ENCODE results near the gene HCN2.

Gene HCN2

GRCh38 chr19:589693-590395 lies at the start of gene HCN2:
Gene HCN2 (plus strand): TSS chr19:589881. CDS start chr19:589946, 65 bp downstream.
- no peak for DNase-seq

GRCh38 chr19:540867-541637 lies 48.6 kb upstream of the HCN2 start:
- DNase-seq, result no peak

DNA sequence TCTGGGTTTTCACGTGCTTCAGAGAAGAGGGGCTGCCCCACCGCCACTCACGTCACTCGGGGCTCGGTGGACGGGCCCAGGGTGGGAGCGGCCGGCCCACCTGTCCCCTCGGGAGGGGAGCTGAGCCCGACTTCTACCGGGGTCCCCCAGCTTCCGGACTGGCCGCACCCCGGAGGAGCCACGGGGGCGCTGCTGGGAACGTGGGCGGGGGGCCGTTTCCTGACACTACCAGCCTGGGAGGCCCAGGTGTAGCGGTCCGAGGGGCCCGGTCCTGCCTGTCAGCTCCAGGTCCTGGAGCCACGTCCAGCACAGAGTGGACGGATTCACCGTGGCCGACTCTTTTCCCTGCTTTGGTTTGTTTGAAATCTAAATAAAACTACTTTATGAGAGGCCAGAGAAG lies 48.0 kb upstream of the HCN2 start:
- no peak for DNase-seq

- no peak for DNase-seq
Measured at GRCh38 chr19:542173-542866, 47.4 kb upstream of the HCN2 start.

GRCh38 chr19:543910-544608 lies 45.6 kb upstream of the HCN2 start, which contains the start of gene GZMM:
Gene GZMM (plus strand): TSS chr19:544053. CDS start chr19:544072, 19 bp downstream.
- DNase-seq, result no peak

GRCh38 chr19:547117-547516 lies 42.6 kb upstream of the HCN2 start:
- DNase-seq, result no peak

DNA sequence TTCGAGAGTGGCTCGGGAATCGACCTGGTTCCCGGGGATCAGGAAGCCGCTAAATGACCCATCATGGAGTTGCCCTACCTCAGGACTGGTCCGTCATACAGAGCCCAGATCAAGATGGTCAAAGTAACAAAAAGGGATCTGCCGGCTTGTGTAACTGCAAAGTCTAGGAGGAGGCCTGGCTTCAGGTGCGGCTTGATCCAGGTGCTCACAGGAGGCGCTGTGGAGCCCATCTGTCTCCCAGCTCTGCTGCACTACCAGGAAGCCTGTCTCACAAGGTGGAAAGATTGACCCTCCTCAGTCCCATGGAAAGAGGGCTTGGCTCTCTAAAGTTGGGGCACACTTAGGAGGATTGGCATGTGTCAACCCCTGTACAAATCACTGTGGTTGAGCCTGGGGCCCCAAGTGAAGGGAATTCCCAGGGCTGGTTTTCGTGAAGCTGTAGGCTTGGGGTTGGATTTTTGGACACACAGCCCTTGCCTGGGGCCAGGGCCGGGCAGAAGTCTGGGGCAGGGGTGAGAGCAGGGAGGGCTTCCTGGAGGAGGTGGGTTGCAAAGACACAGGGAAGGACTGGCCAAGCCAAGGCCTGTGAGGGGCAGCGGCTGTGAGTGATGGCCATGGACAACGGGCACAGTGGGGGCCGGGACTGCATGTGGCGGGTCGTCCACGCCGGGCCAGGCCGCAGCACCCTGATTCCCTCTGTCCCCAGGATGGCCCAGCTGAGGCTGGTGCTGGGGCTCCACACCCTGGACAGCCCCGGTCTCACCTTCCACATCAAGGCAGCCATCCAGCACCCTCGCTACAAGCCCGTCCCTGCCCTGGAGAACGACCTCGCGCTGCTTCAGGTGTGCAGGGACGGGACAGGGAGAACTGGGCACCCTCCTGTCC lies 41.6 kb upstream of the HCN2 start:
- no peak for DNase-seq

GRCh38 chr19:548886-549830 lies 40.5 kb upstream of the HCN2 start:
- no peak for DNase-seq

GRCh38 chr19:554817-555216 lies 34.9 kb upstream of the HCN2 start:
- DNase-seq, result no peak

- no peak for DNase-seq
Measured at GRCh38 chr19:555474-555808, 34.2 kb upstream of the HCN2 start.

DNA sequence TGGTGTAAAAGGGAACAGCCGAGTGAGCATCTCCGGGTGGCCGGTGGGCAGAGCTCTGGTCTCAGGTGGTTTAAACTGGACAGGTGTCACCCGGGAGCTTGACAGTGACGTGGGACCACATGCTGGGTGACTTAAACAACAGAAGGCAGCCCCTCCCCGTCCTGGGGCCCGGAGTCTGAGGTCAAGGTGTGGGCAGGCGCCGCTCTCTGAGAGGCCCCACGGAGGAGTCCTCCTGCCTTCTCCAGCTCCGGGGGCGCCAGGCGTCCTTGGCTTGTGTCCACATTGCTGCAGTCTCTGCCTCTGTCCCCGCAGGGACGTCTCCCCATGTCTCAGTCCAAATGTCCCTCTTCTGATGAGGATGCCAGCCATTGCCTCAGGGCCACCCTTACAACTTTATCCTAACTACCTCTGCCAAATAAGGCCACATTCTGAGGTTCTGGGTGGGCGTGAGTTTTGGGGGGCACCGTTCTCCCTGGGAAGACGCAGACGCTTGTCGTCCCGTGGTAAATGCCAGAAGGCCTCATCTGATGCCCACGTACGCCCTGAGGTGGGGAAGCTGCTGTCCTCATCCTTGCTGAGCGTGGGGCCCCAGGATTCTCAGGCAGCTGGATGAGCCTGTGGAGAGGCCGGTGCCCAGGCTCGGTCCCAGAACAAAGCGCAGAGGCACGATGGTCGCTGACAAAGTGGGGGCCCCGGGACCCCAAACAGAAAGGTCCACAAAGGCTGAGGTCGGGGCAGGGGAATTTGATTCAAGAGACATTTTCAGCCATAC lies 32.9 kb upstream of the HCN2 start:
- no peak for DNase-seq

DNA sequence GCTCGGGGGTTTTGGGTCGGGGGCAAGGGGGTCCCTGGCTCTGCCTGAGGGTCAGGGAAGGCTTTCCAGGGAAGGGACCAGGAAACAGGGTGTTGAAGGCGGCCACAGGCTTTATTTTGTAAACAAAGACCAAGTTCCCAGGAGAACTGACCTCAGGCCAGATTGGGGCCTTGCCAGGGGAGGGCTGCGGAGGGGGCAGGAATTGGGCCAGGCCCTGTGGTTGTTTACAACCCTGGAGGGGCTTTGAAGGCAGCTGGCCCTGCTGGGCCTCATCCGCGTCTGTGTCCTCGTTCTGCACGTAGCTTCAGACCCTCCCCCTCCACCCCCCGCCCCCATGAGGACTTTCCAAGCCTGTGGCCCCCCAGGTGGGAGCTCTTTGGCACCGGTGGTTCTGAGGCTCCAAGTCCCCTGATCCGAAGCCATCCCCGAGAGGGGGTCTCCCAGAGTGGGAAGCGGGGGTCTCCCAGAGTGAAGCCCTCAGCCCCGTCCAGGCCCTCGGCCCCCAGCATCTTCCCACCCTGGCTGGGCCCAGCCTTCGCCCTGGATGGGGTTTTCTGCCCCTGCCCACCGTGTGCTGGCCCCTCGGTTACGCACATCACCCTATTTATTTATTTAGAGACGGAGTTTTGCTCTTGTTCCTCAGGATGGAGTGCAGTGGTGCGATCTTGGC lies 30.8 kb upstream of the HCN2 start:
- no peak for DNase-seq

DNA sequence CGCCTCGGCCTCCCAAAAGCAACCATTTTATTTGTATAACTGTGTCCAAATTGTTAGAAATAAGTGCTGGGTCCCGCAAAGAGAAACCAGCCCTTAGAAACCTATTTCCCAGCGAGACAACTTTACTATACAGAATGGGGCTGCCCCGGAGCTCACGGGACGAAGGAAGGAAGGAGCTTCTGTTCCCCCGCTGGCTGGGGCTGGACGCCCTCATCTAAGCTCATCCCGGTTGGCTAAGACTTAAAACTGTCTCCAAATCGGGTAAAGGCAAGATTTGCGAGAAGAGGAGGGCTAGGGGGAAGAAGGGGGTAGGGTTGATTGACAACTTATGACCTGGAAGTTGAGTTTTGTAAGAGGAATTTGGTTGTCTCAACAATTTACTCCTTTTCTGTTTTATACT lies 29.6 kb upstream of the HCN2 start:
- no peak for DNase-seq

DNA sequence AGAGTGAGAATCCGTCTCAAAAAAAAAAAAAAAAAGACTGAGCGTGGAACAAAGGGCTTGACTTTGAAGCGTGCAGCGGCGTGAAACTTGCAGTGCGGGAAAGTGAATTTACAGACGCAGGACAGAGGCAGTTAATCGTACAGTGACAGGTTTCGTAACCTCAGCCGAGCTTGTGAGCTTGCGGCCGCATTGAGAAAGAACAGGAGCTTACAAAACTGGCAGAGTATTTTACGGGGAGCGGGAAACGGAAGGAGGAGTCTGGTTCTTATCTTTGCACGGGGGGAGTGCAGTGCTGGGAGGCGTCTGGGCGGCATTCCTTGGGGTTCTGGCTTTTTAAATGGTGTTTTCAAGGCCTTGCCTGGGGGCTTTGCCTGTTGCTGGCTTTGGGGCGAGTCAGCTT lies 23.3 kb upstream of the HCN2 start:
- DNase-seq, result no peak

DNA sequence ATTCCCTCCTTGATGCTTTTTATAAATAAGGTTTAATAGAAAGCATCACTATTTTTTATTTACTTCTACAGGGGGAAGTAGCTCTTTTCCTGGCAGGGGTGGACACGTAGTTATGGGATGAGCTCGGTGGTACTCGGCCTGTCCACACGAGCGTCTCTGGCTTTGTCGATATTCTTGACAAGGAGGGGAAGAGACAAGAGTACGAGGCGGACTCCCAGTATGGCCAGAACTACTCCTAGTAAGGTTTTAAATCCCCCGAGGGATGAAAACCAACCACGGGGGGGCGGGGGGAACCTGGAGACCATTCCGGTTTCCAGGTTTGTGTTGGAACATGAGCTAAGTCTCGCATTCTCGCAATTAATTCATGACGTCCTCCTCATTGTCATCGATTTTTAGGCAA lies 22.8 kb upstream of the HCN2 start:
- DNase-seq, result no peak

DNA sequence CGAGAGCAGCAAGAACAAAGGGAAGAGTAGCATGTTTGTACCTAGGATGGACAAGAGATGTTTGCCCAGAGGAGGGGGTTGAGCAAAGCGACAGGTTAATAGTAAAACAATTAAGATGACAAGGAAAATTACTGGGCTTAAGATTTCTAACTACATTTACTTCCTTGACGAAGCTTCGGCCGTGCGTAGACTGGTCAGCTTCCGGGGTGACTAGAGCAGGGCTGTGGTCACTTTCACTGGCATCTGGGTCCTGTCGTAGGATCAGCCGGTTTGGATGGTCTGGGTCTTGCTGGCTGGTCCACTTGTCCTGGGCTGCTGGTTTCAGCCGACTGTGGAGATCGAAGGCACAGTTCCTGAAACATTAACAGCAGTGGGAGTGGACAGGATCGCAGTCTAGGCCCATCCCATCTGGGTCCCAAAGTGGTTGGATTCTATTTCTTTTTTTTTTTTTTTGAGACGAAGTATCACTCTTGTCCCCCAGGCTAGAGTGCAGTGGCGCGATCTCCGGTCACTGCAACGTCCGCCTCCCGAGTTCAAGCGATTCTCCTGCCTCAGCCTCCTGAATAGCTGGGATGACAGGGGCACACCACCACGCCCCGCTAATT lies 22.3 kb upstream of the HCN2 start:
- DNase-seq, result no peak

- DNase-seq, result no peak
Measured at GRCh38 chr19:570251-570686, 19.4 kb upstream of the HCN2 start.

DNA sequence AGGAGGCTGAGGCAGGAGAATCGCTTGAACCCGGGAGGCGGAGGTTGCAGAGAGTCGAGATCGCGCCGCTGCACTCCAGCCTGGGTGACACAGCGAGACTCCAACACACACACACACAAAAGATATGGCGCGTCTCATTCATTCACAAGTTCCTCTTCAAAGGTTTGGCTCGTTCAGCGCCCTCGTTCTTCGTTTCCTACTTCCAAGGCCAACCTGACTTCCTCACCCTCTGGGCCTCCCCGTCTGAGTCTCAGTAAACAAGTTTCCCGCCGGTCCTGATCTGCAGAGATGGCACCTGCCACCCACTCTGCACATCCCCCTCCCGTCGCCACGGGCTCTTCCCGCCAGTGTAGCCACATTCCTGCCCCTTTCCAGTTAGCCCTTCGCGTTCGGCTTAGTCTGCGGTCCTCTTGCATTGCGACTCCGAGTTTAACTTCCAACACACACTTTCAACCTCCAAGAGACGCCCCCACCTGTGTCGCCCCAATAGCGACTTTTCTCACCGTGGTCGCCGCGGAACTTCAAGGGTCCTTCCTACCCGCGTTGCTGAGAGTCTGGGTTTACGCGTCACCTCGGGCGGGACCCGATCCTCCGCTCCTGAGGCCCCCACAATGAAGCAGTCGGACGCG lies 18.6 kb upstream of the HCN2 start:
- peak; percentile 70 for DNase-seq

- no peak for DNase-seq
Measured at GRCh38 chr19:571566-571974, 18.1 kb upstream of the HCN2 start.
